GM12878 (cell line): ENCODE results near the gene DNASE1. TPM values are rescaled to one million over a fixed set of nuclear protein-coding genes. Genes with fewer than 3 reads are reported as not detected.

Source experiments
- ATAC-seq: fragments of 200-7000 bp; cut with Tn5 transposase; 3 replicates; pipeline ENCODE4 v1.9.1; 2020; ENCODE audit warnings: mild to moderate bottlenecking, moderate library complexity
- BruUV-seq: library from RNA; stranded (reverse); fragments of 400-500 nt; replicated peaks from 2 replicates; lab custom pipeline; 2021; lab: Mats Ljungman, UMichigan
- CTCF ChIA-PET: fragments of 300-600 bp; sonication (Branson Sonifier 250); formaldehyde crosslinking; extraction: SDS; loops from one replicate; lab custom pipeline; 2021; ENCODE audit warnings: inconsistent platforms; lab: Yijun Ruan, JAX
- POLR2A ChIA-PET: fragments of 350-600 bp; formaldehyde crosslinking; extraction: SDS; loops from one replicate; lab custom pipeline; 2021; ENCODE audit warnings: inconsistent platforms; lab: Charles Lee
- RAD21 ChIA-PET: fragments of 300-600 bp; sonication (Branson Sonifier 250); formaldehyde crosslinking; loops from one replicate; lab custom pipeline; 2023; ENCODE audit warnings: antibody characterized with exemption; ENCODE audit not compliant: unreplicated experiment; lab: Charles Lee
- SMC1A ChIA-PET: fragments of 300-600 bp; sonication (Branson Sonifier 250); formaldehyde crosslinking; loops from one replicate; lab custom pipeline; 2023; ENCODE audit not compliant: unreplicated experiment, uncharacterized antibody; lab: Charles Lee
- DNase-seq: peaks from one replicate; pipeline ENCODE4 v3.0.0-alpha.2; 2011; ENCODE audit warnings: low read depth, low spot score
- FAIRE-seq: peaks from 3 replicates; lab custom pipeline; 2011; peaks lifted over from hg19 to GRCh38; lab: Jason Lieb, UNC
- H2AFZ ChIP-seq: 2 replicates; pipeline ENCODE4 v1.6.0; 2011; ENCODE audit warnings: low read depth, low read length, control low read depth; ENCODE audit not compliant: control insufficient read depth
- H3K27ac ChIP-seq: 2 replicates; pipeline ENCODE4 v1.5.1; 2011; ENCODE audit warnings: control low read depth; ENCODE audit not compliant: control insufficient read depth, insufficient read depth
- H3K27me3 ChIP-seq, 2 experiments: replicated peaks in 1 of 2; 2 replicates each; pipeline versions ENCODE4 v1.6.0 to v1.6.1; 2011; ENCODE audit warnings: low read length in 1 of 2; ENCODE audit not compliant: control insufficient read depth in 2 of 2, insufficient read depth in 2 of 2
- H3K36me3 ChIP-seq, 2 experiments: 2 replicates each; pipeline ENCODE4 v1.5.1; 2011; ENCODE audit warnings: low read length in 1 of 2; ENCODE audit not compliant: control insufficient read depth in 2 of 2, insufficient read depth in 2 of 2
- H3K4me1 ChIP-seq: 2 replicates; pipeline ENCODE4 v1.6.1; 2011; ENCODE audit warnings: mild to moderate bottlenecking, low read length, moderate library complexity, mixed read lengths; ENCODE audit not compliant: control insufficient read depth, insufficient read depth
- H3K4me2 ChIP-seq: 2 replicates; pipeline ENCODE4 v1.6.0; 2011; ENCODE audit warnings: control low read depth; ENCODE audit not compliant: control insufficient read depth, insufficient read depth
- H3K4me3 ChIP-seq: fragments of 200-600 bp; sonication (generic); 2 replicates; pipeline ENCODE4 v1.5.1; 2016
- H3K79me2 ChIP-seq: 2 replicates; pipeline ENCODE4 v1.6.0; 2011; ENCODE audit warnings: low read length; ENCODE audit not compliant: control insufficient read depth, insufficient read depth
- H3K9ac ChIP-seq: 2 replicates; pipeline ENCODE4 v1.8.0; 2011; ENCODE audit warnings: low read length, control low read depth, mixed read lengths; ENCODE audit not compliant: control insufficient read depth, insufficient read depth
- H3K9me3 ChIP-seq: replicated peaks from 3 replicates; pipeline ENCODE4 v1.5.1; 2011; ENCODE audit warnings: mild to moderate bottlenecking, low read length; ENCODE audit not compliant: control insufficient read depth, insufficient read depth
- H4K20me1 ChIP-seq: 2 replicates; pipeline ENCODE4 v1.6.0; 2011; ENCODE audit not compliant: control insufficient read depth, insufficient read depth
- CEBPB ChIP-seq, 2 experiments: fragments of 150-350 bp in 1 of 2; IDR thresholded peaks; 2 replicates each; pipeline ENCODE4 v1.6.1; 2012 to 2014; ENCODE audit warnings: low read depth in 2 of 2, low read length in 2 of 2, borderline replicate concordance in 1 of 2, inconsistent platforms in 1 of 2
- IKZF1 ChIP-seq: fragments of 450-650 bp; conservative IDR thresholded peaks from 2 replicates; pipeline ENCODE4 v1.6.1; 2017; ENCODE audit warnings: antibody characterized with exemption, mild to moderate bottlenecking
- KDM1A ChIP-seq: fragments of 200-600 bp; sonication (generic); IDR thresholded peaks from 2 replicates; pipeline ENCODE4 v1.6.1; 2016; ENCODE audit warnings: borderline replicate concordance
- MTA2 ChIP-seq: fragments of 450-650 bp; IDR thresholded peaks from 2 replicates; pipeline ENCODE4 v1.6.1; 2016; ENCODE audit warnings: low read depth, mild to moderate bottlenecking, moderate library complexity
- RELA ChIP-seq: fragments of 450-650 bp; IDR thresholded peaks from 2 replicates; pipeline ENCODE4 v1.8.0; 2014; ENCODE audit warnings: borderline replicate concordance; ENCODE audit not compliant: partially characterized antibody
- SMAD1 ChIP-seq: fragments of 450-650 bp; IDR thresholded peaks from 2 replicates; pipeline ENCODE4 v1.6.1; 2018; ENCODE audit warnings: mild to moderate bottlenecking, low read depth; ENCODE audit not compliant: partially characterized antibody
- SP1 ChIP-seq: IDR thresholded peaks from one replicate; pipeline ENCODE4 v1.6.1; 2011; ENCODE audit warnings: low read depth, low read length
- SPI1 ChIP-seq: IDR thresholded peaks from 2 replicates; pipeline ENCODE4 v1.6.1; 2011; ENCODE audit warnings: low read depth, mild to moderate bottlenecking, low read length, moderate library complexity, borderline replicate concordance; ENCODE audit not compliant: insufficient read depth
- SRF ChIP-seq, 2 experiments: IDR thresholded peaks; 2 replicates each; pipeline ENCODE4 v1.6.1; 2011; ENCODE audit warnings: low read depth in 2 of 2, low read length in 2 of 2, mild to moderate bottlenecking in 1 of 2, moderate library complexity in 1 of 2
- YBX1 ChIP-seq: fragments of 450-650 bp; IDR thresholded peaks from 2 replicates; pipeline ENCODE4 v1.6.1; 2016; ENCODE audit warnings: antibody characterized with exemption
- ZNF207 ChIP-seq: fragments of 450-650 bp; IDR thresholded peaks from 2 replicates; pipeline ENCODE4 v1.6.1; 2014; ENCODE audit warnings: antibody characterized with exemption, mild to moderate bottlenecking, borderline replicate concordance
- WGBS: methylation state at CpG from one replicate; pipeline ENCODE4 v1.1.6; 2016; ENCODE audit warnings: low lambda C conversion rate; ENCODE audit not compliant: insufficient replicate concordance, insufficient coverage; ENCODE audit errors: missing lambda C conversion rate; 5-methylcytosine and 5-hydroxymethylcytosine counted together
- in situ Hi-C: fragments of 300-500 bp; cut with MboI; formaldehyde crosslinking; loops from 9 replicates; pipeline ENCODE4 v1.14.3; 2018; ENCODE audit warnings: mixed read lengths
- intact Hi-C: fragments of 100-400 bp; cut with micrococcal nuclease; formaldehyde crosslinking; loops from one replicate; pipeline ENCODE4 v1.14.2; 2022; ENCODE audit not compliant: unreplicated experiment
- polyA plus RNA-seq, 11 experiments: library from polyadenylated mRNA; depleted of rRNA in 4 of 11; unstranded in 6 of 11; stranded (reverse) in 5 of 11; fragments of >200 nt; fragmentation: Nextera tagmentation in 4 of 11; fragmentation: Illumina TruSeq in 1 of 11; extraction: Ambion mirVana in 4 of 11; extraction: Trizol in 1 of 11; gene quantifications; 1 replicate in 1 of 11; 2 replicates in 10 of 11; pipeline versions ENCODE4 v1.2.1 to v1.2.3, GENCODE V29; 2011 to 2016; ENCODE audit warnings: inconsistent platforms in 2 of 11, missing spikeins in 2 of 11, low read depth in 1 of 11
- total RNA-seq, 4 experiments: library from RNA; depleted of rRNA in 3 of 4; stranded (reverse); fragments of >200 nt in 3 of 4; fragmentation: Illumina TruSeq in 1 of 4; extraction: Trizol in 1 of 4; gene quantifications; 2 replicates each; pipeline versions ENCODE4 v1.2.1 to v1.2.3, GENCODE V29; 2013 to 2021
- TF ChIP-seq, protein P1 (sequence below): fragments of 150-350 bp; IDR thresholded peaks from 2 replicates; pipeline ENCODE4 v1.6.1; 2014; ENCODE audit warnings: mild to moderate bottlenecking, low read depth, low read length
- TF ChIP-seq, protein P2 (sequence below): IDR thresholded peaks from 2 replicates; pipeline ENCODE4 v1.6.1; 2011; ENCODE audit warnings: low read depth, mild to moderate bottlenecking, low read length, moderate library complexity, borderline replicate concordance; ENCODE audit errors: extremely low read depth

Gene DNASE1
- total and polyA plus RNA-seq, 10 of the 15 experiments (the other 5 are each of a cell fraction or from before 2014, with no cell fraction given), result 0.23 to 12.0 (median 7.9) TPM

DNA sequence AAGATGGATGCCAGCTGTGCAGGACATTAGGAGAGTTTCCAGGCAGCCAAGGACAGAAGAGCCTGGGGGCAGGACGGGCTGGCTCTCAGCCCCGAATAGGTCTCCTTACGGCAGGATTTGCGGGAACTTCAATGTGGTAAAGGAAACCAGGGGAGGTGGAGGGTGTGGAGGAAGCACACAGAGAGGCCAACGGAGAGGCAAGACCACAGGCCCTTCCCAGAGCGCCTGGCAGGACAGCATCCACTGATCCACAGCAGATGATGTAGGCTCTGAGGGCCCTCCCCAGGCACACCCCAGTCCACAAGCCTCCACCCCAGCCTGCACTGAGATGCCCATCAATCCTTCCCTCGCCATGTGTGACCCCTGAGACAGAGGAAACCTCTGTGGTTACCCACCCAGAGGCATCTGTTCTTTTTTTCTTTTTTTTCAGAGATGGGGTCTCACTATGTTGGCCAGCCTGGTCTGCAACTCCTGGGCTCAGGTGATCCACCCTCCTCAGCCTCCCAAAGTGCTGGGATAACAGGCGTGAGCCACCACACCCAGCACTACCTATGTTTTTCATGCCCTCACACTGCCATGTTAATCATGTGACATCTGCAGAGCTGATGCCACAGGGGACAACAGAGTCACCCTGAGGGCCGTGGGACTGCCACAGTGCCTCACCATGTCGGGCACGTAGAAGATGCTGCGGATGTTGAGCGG is 19.3 kb downstream of the DNASE1 start:
- ATAC-seq (no peak), FAIRE-seq (no peak), DNase-seq (no peak)
- Histone ChIP-seq H2AFZ (no peak overlapping the region), H3K4me1 (no peaks in the 10 kb centered on the region), H3K4me2 (no peak overlapping the region), H3K9ac (no peak overlapping the region), H3K36me3 (peaks cover 16 to 41% of the 10 kb centered on the region in 2 experiments), H3K27me3 (no peaks in the 10 kb centered on the region), H3K27ac (no peak overlapping the region), H4K20me1 (no peaks in the 10 kb centered on the region; the same call in 1 of the 2 replicates), H3K4me3 (no peak overlapping the region), H3K79me2 (no peaks in the 10 kb centered on the region), H3K9me3 (no peaks in the 10 kb centered on the region)
- BruUV-seq, result no TSS peak
- TF ChIP-seq, protein P1, sequence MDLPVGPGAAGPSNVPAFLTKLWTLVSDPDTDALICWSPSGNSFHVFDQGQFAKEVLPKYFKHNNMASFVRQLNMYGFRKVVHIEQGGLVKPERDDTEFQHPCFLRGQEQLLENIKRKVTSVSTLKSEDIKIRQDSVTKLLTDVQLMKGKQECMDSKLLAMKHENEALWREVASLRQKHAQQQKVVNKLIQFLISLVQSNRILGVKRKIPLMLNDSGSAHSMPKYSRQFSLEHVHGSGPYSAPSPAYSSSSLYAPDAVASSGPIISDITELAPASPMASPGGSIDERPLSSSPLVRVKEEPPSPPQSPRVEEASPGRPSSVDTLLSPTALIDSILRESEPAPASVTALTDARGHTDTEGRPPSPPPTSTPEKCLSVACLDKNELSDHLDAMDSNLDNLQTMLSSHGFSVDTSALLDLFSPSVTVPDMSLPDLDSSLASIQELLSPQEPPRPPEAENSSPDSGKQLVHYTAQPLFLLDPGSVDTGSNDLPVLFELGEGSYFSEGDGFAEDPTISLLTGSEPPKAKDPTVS, result no peak
- TF ChIP-seq RELA (no peak), KDM1A (no peak), SRF (IDR thresholded peaks at IDR 0.05; ENCODE audit: low read depth in 2 of 2, low read length in 2 of 2) (no peak), SMAD1 (no peak), SP1 (no peak), ZNF207 (no peak), CEBPB (IDR thresholded peaks at IDR 0.05; ENCODE audit: borderline replicate concordance in 1 of 2, low read depth in 2 of 2, low read length in 2 of 2) (no peak), SPI1 (no peak), YBX1 (no peak), IKZF1 (no peak), MTA2 (no peak)
- TF ChIP-seq, protein P2, sequence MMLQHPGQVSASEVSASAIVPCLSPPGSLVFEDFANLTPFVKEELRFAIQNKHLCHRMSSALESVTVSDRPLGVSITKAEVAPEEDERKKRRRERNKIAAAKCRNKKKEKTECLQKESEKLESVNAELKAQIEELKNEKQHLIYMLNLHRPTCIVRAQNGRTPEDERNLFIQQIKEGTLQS, result no peak
- CTCF ChIA-PET, result no interaction called here
- intact Hi-C loops, result no loop called here
- RAD21 ChIA-PET, result no interaction called here
- SMC1A ChIA-PET, result interaction anchor here (0.5 kb wide), 1 partner anchor 153 kb away, joined by 3 read pairs; no protein-coding TSS in a partner anchor
- in situ Hi-C loops, result no loop called here
- 83% methylated on average over 13 of the region's 13 CpGs for WGBS
- POLR2A ChIA-PET, result interaction anchor here (0.6 kb wide), 1 partner anchor 10 kb away, joined by 4 read pairs; no protein-coding TSS in a partner anchor
